K562 (cell line): ENCODE measurements around the gene KIF5C. TPM values are rescaled to one million over a fixed set of nuclear protein-coding genes. Genes with fewer than 3 reads are reported as not detected.

Experiments used
- ATAC-seq: fragments of 200-7000 bp; cut with Tn5 transposase; 3 replicates; pipeline ENCODE4 v1.9.1; 2020; ENCODE audit warnings: moderate library complexity
- BruUV-seq: library from RNA; stranded (reverse); fragments of 400-500 nt; replicated peaks from 2 replicates; lab custom pipeline; 2021; lab: Mats Ljungman, UMichigan
- CTCF ChIA-PET: fragments of 300-600 bp; formaldehyde crosslinking; extraction: SDS; loops from one replicate; lab custom pipeline; 2021; ENCODE audit warnings: low intra/inter-chr PET ratio; lab: Yijun Ruan, JAX
- POLR2A ChIA-PET: fragments of 300-600, 350-650 bp; sonication (Branson Sonifier 250); formaldehyde crosslinking; extraction: SDS; loops from one replicate; lab custom pipeline; 2021; ENCODE audit warnings: antibody characterized with exemption, inconsistent platforms; lab: Yijun Ruan, JAX
- DNase-seq, 4 experiments: peaks; one replicate each; pipeline versions ENCODE4 v3.0.0 to v3.0.0-alpha.2; 2011 to 2018; ENCODE audit warnings: low spot score in 3 of 4, mixed read lengths in 3 of 4; ENCODE audit errors: extremely low read depth in 1 of 4
- FAIRE-seq: peaks from 2 replicates; lab custom pipeline; 2011; peaks lifted over from hg19 to GRCh38; lab: Jason Lieb, UNC
- H2AFZ ChIP-seq: 2 replicates; pipeline ENCODE4 v1.6.0; 2011; ENCODE audit warnings: low read depth, low read length, control low read depth, inconsistent platforms
- H3K27ac ChIP-seq: fragments of 200-600 bp; 3 replicates; pipeline ENCODE4 v1.8.0; 2011; ENCODE audit warnings: low read depth, mild to moderate bottlenecking, control low read depth, inconsistent platforms, low read length, moderate library complexity, mixed read lengths; ENCODE audit errors: extremely low read depth
- H3K27me3 ChIP-seq, 2 experiments: fragments of 300-600 bp in 1 of 2; 2 replicates in 1 of 2; 3 replicates in 1 of 2; pipeline versions ENCODE4 v1.6.0 to v1.8.0; 2011; ENCODE audit warnings: inconsistent platforms in 2 of 2, low read length in 2 of 2, mild to moderate bottlenecking in 1 of 2, mixed read lengths in 1 of 2, moderate library complexity in 1 of 2; ENCODE audit not compliant: control insufficient read depth in 2 of 2, insufficient read depth in 2 of 2
- H3K36me3 ChIP-seq: fragments of 300-600 bp; 3 replicates; pipeline ENCODE4 v1.8.0; 2011; ENCODE audit warnings: mild to moderate bottlenecking, low read length, inconsistent platforms; ENCODE audit not compliant: control insufficient read depth, insufficient read depth
- H3K4me1 ChIP-seq, 2 experiments: fragments of 200-600 bp in 1 of 2; replicated peaks in 1 of 2; 2 replicates in 1 of 2; 3 replicates in 1 of 2; pipeline versions ENCODE4 v1.5.1 to v1.8.0; 2011; ENCODE audit warnings: inconsistent platforms in 2 of 2, low read length in 2 of 2, mild to moderate bottlenecking in 1 of 2, mixed read lengths in 1 of 2, moderate library complexity in 1 of 2; ENCODE audit not compliant: control insufficient read depth in 2 of 2, insufficient read depth in 2 of 2
- H3K4me2 ChIP-seq: 2 replicates; pipeline ENCODE4 v1.6.1; 2011; ENCODE audit warnings: low read length, control low read depth, inconsistent platforms, mixed read lengths; ENCODE audit not compliant: insufficient read depth
- H3K4me3 ChIP-seq: fragments of 200-600 bp; sonication (generic), shearing (Covaris generic); 2 replicates; pipeline ENCODE4 v1.5.1; 2016; ENCODE audit warnings: control low read depth, inconsistent platforms
- H3K79me2 ChIP-seq: fragments of 200-600 bp; 3 replicates; pipeline ENCODE4 v1.8.0; 2011; ENCODE audit warnings: low read length, inconsistent platforms; ENCODE audit not compliant: control insufficient read depth, insufficient read depth
- H3K9ac ChIP-seq, 2 experiments: 2 replicates each; pipeline versions ENCODE4 v1.6.0 to v1.6.1; 2011; ENCODE audit warnings: low read depth in 2 of 2, low read length in 2 of 2, control low read depth in 1 of 2, inconsistent platforms in 1 of 2, mild to moderate bottlenecking in 1 of 2, mixed read lengths in 1 of 2; ENCODE audit not compliant: insufficient read depth in 1 of 2
- H3K9me1 ChIP-seq: one replicate; pipeline ENCODE4 v1.6.0; 2011; ENCODE audit warnings: inconsistent platforms, mild to moderate bottlenecking, low read length, moderate library complexity; ENCODE audit not compliant: control insufficient read depth, insufficient read depth
- H3K9me3 ChIP-seq: replicated peaks from 2 replicates; pipeline ENCODE4 v1.5.1; 2011; ENCODE audit warnings: low read depth, low read length, inconsistent platforms; ENCODE audit not compliant: control insufficient read depth, insufficient read depth
- H4K20me1 ChIP-seq: replicated peaks from 2 replicates; pipeline ENCODE4 v1.6.1; 2011; ENCODE audit warnings: low read length, inconsistent platforms, mixed read lengths; ENCODE audit not compliant: control insufficient read depth, insufficient read depth
- C11orf30 ChIP-seq: fragments of 450-650 bp; IDR thresholded peaks from 2 replicates; pipeline ENCODE4 v1.6.1; 2016; ENCODE audit warnings: low read depth, mild to moderate bottlenecking
- FUS ChIP-seq: fragments of 200-400 bp; formaldehyde crosslinking; optimal IDR thresholded peaks from 2 replicates; pipeline ENCODE3; 2017; ENCODE audit warnings: low read depth, low read length
- HNRNPUL1 ChIP-seq: fragments of 200-400 bp; formaldehyde crosslinking; IDR thresholded peaks from 2 replicates; pipeline ENCODE4 v1.6.1; 2017; ENCODE audit warnings: low read length
- KAT2B ChIP-seq: IDR thresholded peaks from one replicate; pipeline ENCODE4 v1.6.1; 2012; ENCODE audit warnings: low read depth, mild to moderate bottlenecking, control low read depth, inconsistent platforms, low read length, moderate library complexity
- KLF13 ChIP-seq: fragments of 450-650 bp; IDR thresholded peaks from 2 replicates; pipeline ENCODE4 v1.6.1; 2016; ENCODE audit warnings: missing genetic modification characterization, low read depth, mild to moderate bottlenecking, missing compliant biosample characterization, moderate library complexity, borderline replicate concordance
- POLR2A ChIP-seq: fragments of 450-650 bp; conservative IDR thresholded peaks from 2 replicates; pipeline ENCODE4 v1.6.1; 2016
- PYGO2 ChIP-seq: fragments of 450-650 bp; IDR thresholded peaks from 2 replicates; pipeline ENCODE4 v1.6.1; 2016; ENCODE audit warnings: mild to moderate bottlenecking, missing genetic modification characterization, moderate library complexity, missing compliant biosample characterization
- SMARCA5 ChIP-seq: fragments of 450-650 bp; IDR thresholded peaks from 2 replicates; pipeline ENCODE4 v1.6.1; 2016
- TAF7 ChIP-seq: fragments of 450-650 bp; IDR thresholded peaks from 2 replicates; pipeline ENCODE4 v1.6.1; 2016; ENCODE audit warnings: missing genetic modification characterization, missing compliant biosample characterization
- ZNF217 ChIP-seq: sonication (generic); formaldehyde crosslinking; IDR thresholded peaks from 2 replicates; pipeline ENCODE4 v1.8.0; 2022; ENCODE audit warnings: mild to moderate bottlenecking, missing genetic modification reagents
- ZNF449 ChIP-seq: fragments of 250-450 bp; sonication (Bioruptor Pico); IDR thresholded peaks from 2 replicates; pipeline ENCODE4 v1.8.0; 2022; ENCODE audit warnings: moderate library complexity, mild to moderate bottlenecking, inconsistent platforms
- ZNF57 ChIP-seq: fragments of 450-650 bp; formaldehyde crosslinking; IDR thresholded peaks from 2 replicates; pipeline ENCODE4 v1.4.0; 2020; ENCODE audit warnings: mild to moderate bottlenecking, moderate library complexity
- WGBS: fragments of 100-300 bp; shearing (Covaris generic); methylation state at CpG from one replicate; pipeline ENCODE4 v1.1.6; 2016; ENCODE audit warnings: low coverage, mixed read lengths; ENCODE audit not compliant: insufficient coverage; ENCODE audit errors: missing lambda C conversion rate; 5-methylcytosine and 5-hydroxymethylcytosine counted together
- in situ Hi-C: fragments of 300-500 bp; cut with MboI; formaldehyde crosslinking; loops from 4 replicates; pipeline ENCODE4 v1.15.0; 2018; ENCODE audit warnings: inconsistent platforms, mixed read lengths
- intact Hi-C: fragments of 100-400 bp; cut with micrococcal nuclease; formaldehyde crosslinking; loops from 2 replicates; pipeline ENCODE4 v1.14.2; 2022
- polyA plus RNA-seq, 8 experiments: library from polyadenylated mRNA; depleted of rRNA in 4 of 8; stranded (reverse) in 5 of 8; unstranded in 3 of 8; fragments of >200 nt; fragmentation: Nextera tagmentation in 2 of 8; fragmentation: Illumina TruSeq in 1 of 8; extraction: Ambion mirVana in 2 of 8; extraction: Trizol in 1 of 8; gene quantifications; 2 replicates each; pipeline versions ENCODE4 v1.2.1 to v1.2.3, GENCODE V29; 2011 to 2014; ENCODE audit warnings: inconsistent platforms in 1 of 8, missing spikeins in 1 of 8
- total RNA-seq, 7 experiments: library from RNA; depleted of rRNA in 6 of 7; stranded (reverse); fragments of >200 nt in 6 of 7; fragmentation: Illumina TruSeq in 2 of 7; extraction: Trizol in 2 of 7; gene quantifications; 2 replicates each; pipeline versions ENCODE4 v1.2.1 to v1.2.3, GENCODE V29; 2011 to 2021; ENCODE audit warnings: low replicate concordance in 1 of 7

The KIF5C gene
- total and polyA plus RNA-seq, 9 of the 15 experiments (the other 6 are each of a cell fraction or from before 2014, with no cell fraction given): 0.01 to 0.09 (median 0.01) TPM; not detected in 6

GRCh38 chr2:148979164-148979918 is 104.3 kb downstream of the KIF5C start:
- Histone ChIP-seq H4K20me1 (no peaks in the 10 kb centered on the region), H3K9me3 (no peaks in the 10 kb centered on the region), H3K4me1 (no peaks in the 10 kb centered on the region), H3K36me3 (no peaks in the 10 kb centered on the region), H3K4me3 (no peak overlapping the region), H3K9ac (no peak overlapping the region), H2AFZ (no peak overlapping the region), H3K4me2 (no peak overlapping the region), H3K9me1 (no peaks in the 10 kb centered on the region), H3K79me2 (no peaks in the 10 kb centered on the region)
- ATAC-seq: no peak
- in situ Hi-C loops: loop anchor here (25.0 kb wide), 1 partner anchor 1042 kb away; no protein-coding TSS in a partner anchor
- POLR2A ChIA-PET: interaction anchor here (1.1 kb wide), 1 partner anchor 10 kb away, joined by 3 read pairs; no protein-coding TSS in a partner anchor
- TF ChIP-seq ZNF217 (CRISPR knock-in tag) (no peak), KLF13 (tag) (no peak), HNRNPUL1 (no peak), ZNF57 (CRISPR knock-in tag) (no peak), TAF7 (tag) (no peak), FUS (no peak), POLR2A (no peak), PYGO2 (no peak), KAT2B (no peak), SMARCA5 (no peak), ZNF449 (no peak), C11orf30 (no peak)
- TF ChIP-seq, all 486 proteins: peak for 0
- H3K27ac ChIP-seq: no peak overlapping the region
- FAIRE-seq (no peak), DNase-seq (no peak)
- no peaks in the 10 kb centered on the region for H3K27me3 ChIP-seq
- intact Hi-C loops: no loop called here
- under 1% methylated on average over 6 of the region's 6 CpGs for WGBS
- no TSS peak for BruUV-seq
- CTCF ChIA-PET: no interaction called here
